H1 (cell line): ENCODE measurements around the gene ETS1. TPM values are rescaled to one million over a fixed set of nuclear protein-coding genes. Genes with fewer than 3 reads are reported as not detected.

Experiments used
- CTCF ChIA-PET: fragments of 300-600 bp; sonication (Branson Sonifier 250); formaldehyde crosslinking; loops from one replicate; lab custom pipeline; 2021; ENCODE audit not compliant: partially characterized antibody; lab: Charles Lee
- POLR2A ChIA-PET: fragments of 300-600 bp; sonication (Branson Sonifier 250); formaldehyde crosslinking; loops from one replicate; lab custom pipeline; 2021; ENCODE audit warnings: inconsistent platforms; ENCODE audit not compliant: partially characterized antibody; lab: Charles Lee
- DNase-seq, 2 experiments: peaks; one replicate each; pipeline versions ENCODE4 v3.0.0 to v3.0.0-alpha.2; 2010 to 2022; ENCODE audit warnings: low spot score in 2 of 2, low read depth in 1 of 2, mixed read lengths in 1 of 2
- FAIRE-seq: peaks from 2 replicates; lab custom pipeline; 2011; peaks lifted over from hg19 to GRCh38; lab: Jason Lieb, UNC
- H2AFZ ChIP-seq: 2 replicates; pipeline ENCODE4 v1.8.1; 2012; ENCODE audit warnings: low read length, inconsistent platforms
- H2AK5ac ChIP-seq: 2 replicates; pipeline ENCODE4 v1.6.1; 2013; ENCODE audit warnings: low read depth, low read length
- H2BK120ac ChIP-seq: replicated peaks from 2 replicates; pipeline ENCODE3; 2013; ENCODE audit warnings: low read depth, low read length, inconsistent platforms
- H2BK12ac ChIP-seq: 2 replicates; pipeline ENCODE4 v1.6.1; 2013; ENCODE audit warnings: low read depth, low read length
- H2BK15ac ChIP-seq: 2 replicates; pipeline ENCODE4 v1.6.1; 2013; ENCODE audit warnings: low read length
- H2BK20ac ChIP-seq: 2 replicates; pipeline ENCODE4 v1.6.1; 2013; ENCODE audit warnings: low read length
- H2BK5ac ChIP-seq: 2 replicates; pipeline ENCODE4 v1.6.1; 2013; ENCODE audit warnings: low read depth, low read length
- H3K14ac ChIP-seq: 2 replicates; pipeline ENCODE4 v1.6.1; 2013; ENCODE audit warnings: inconsistent platforms; ENCODE audit not compliant: insufficient read length
- H3K18ac ChIP-seq: 2 replicates; pipeline ENCODE4 v1.6.1; 2013; ENCODE audit warnings: low read length; ENCODE audit errors: extremely low read depth
- H3K23ac ChIP-seq: 2 replicates; pipeline ENCODE4 v1.6.1; 2013; ENCODE audit warnings: inconsistent platforms; ENCODE audit not compliant: insufficient read length
- H3K23me2 ChIP-seq: 2 replicates; pipeline ENCODE4 v1.6.1; 2013; ENCODE audit warnings: low read depth, low read length
- H3K27ac ChIP-seq: 2 replicates; pipeline ENCODE4 v1.6.1; 2011; ENCODE audit warnings: low read depth, low read length, inconsistent platforms
- H3K27me3 ChIP-seq, 4 experiments: replicated peaks in 1 of 4; 1 replicate in 1 of 4; 2 replicates in 3 of 4; pipeline versions ENCODE4 v1.6.1 to v1.8.1; 2011 to 2013; ENCODE audit warnings: low read length in 3 of 4, mild to moderate bottlenecking in 3 of 4, inconsistent platforms in 2 of 4, mixed read lengths in 2 of 4, moderate library complexity in 1 of 4; ENCODE audit not compliant: control insufficient read depth in 3 of 4, insufficient read depth in 3 of 4; ENCODE audit errors: extremely low read depth in 1 of 4
- H3K36me3 ChIP-seq, 4 experiments: 2 replicates each; pipeline versions ENCODE4 v1.6.1 to v1.8.1; 2011 to 2013; ENCODE audit warnings: mild to moderate bottlenecking in 4 of 4, low read length in 3 of 4, moderate library complexity in 2 of 4, control low read depth in 1 of 4, inconsistent platforms in 1 of 4; ENCODE audit not compliant: insufficient read depth in 4 of 4, control insufficient read depth in 2 of 4
- H3K4ac ChIP-seq: replicated peaks from 2 replicates; pipeline ENCODE3; 2013; ENCODE audit warnings: low read length, low read depth, mixed read lengths, inconsistent platforms; ENCODE audit not compliant: insufficient read length
- H3K4me1 ChIP-seq, 4 experiments: replicated peaks in 1 of 4; 1 replicate in 1 of 4; 2 replicates in 3 of 4; pipeline versions ENCODE4 v1.6.1 to v1.8.1; 2011 to 2013; ENCODE audit warnings: low read length in 3 of 4, inconsistent platforms in 2 of 4, mixed read lengths in 1 of 4; ENCODE audit not compliant: insufficient read depth in 4 of 4, control insufficient read depth in 3 of 4
- H3K4me2 ChIP-seq, 2 experiments: 2 replicates each; pipeline versions ENCODE4 v1.6.1 to v1.8.1; 2011 to 2013; ENCODE audit warnings: low read depth in 2 of 2, low read length in 2 of 2, control low read depth in 1 of 2, inconsistent platforms in 1 of 2, mild to moderate bottlenecking in 1 of 2; ENCODE audit not compliant: insufficient read depth in 1 of 2
- H3K4me3 ChIP-seq, 4 experiments: fragments of 200-600, 300-600 bp in 1 of 4; sonication (generic), shearing (Covaris generic), sonication (Bioruptor Twin) in 1 of 4; 2 replicates each; pipeline versions ENCODE4 v1.5.1 to v1.8.1; 2011 to 2016; ENCODE audit warnings: low read length in 4 of 4, low read depth in 3 of 4, control low read depth in 2 of 4, inconsistent platforms in 2 of 4, mild to moderate bottlenecking in 2 of 4, mixed read lengths in 1 of 4, moderate library complexity in 1 of 4; ENCODE audit not compliant: insufficient read depth in 2 of 4; ENCODE audit errors: extremely low read depth in 1 of 4
- H3K56ac ChIP-seq: replicated peaks from 2 replicates; pipeline ENCODE3; 2013; ENCODE audit warnings: low read depth, mild to moderate bottlenecking, mixed read lengths, low read length, inconsistent platforms; ENCODE audit not compliant: insufficient read length
- H3K79me1 ChIP-seq: 2 replicates; pipeline ENCODE4 v1.6.1; 2013; ENCODE audit warnings: low read depth, low read length, control low read depth
- H3K79me2 ChIP-seq, 2 experiments: 2 replicates each; pipeline versions ENCODE4 v1.6.1 to v1.8.1; 2012 to 2013; ENCODE audit warnings: low read length in 2 of 2, mild to moderate bottlenecking in 2 of 2, inconsistent platforms in 1 of 2; ENCODE audit not compliant: insufficient read depth in 2 of 2, control insufficient read depth in 1 of 2
- H3K9ac ChIP-seq, 4 experiments: replicated peaks in 1 of 4; 1 replicate in 1 of 4; 2 replicates in 3 of 4; pipeline versions ENCODE4 v1.6.1 to v1.8.1; 2011 to 2013; ENCODE audit warnings: low read depth in 3 of 4, low read length in 3 of 4, control low read depth in 2 of 4, mild to moderate bottlenecking in 2 of 4, moderate library complexity in 2 of 4, inconsistent platforms in 1 of 4; ENCODE audit errors: extremely low read depth in 1 of 4
- H3K9me3 ChIP-seq, 2 experiments: 2 replicates each; pipeline versions ENCODE4 v1.6.1 to v1.8.1; 2012 to 2013; ENCODE audit warnings: mild to moderate bottlenecking in 2 of 2, moderate library complexity in 2 of 2, control low read depth in 1 of 2, inconsistent platforms in 1 of 2, low read depth in 1 of 2, low read length in 1 of 2, mixed read lengths in 1 of 2; ENCODE audit not compliant: insufficient read depth in 2 of 2
- H4K20me1 ChIP-seq, 2 experiments: replicated peaks in 1 of 2; 2 replicates each; pipeline versions ENCODE3 to v1.8.1; 2011 to 2013; ENCODE audit warnings: inconsistent platforms in 2 of 2, low read length in 2 of 2, mild to moderate bottlenecking in 1 of 2; ENCODE audit not compliant: insufficient read depth in 2 of 2, control insufficient read depth in 1 of 2
- H4K5ac ChIP-seq: 2 replicates; pipeline ENCODE4 v1.6.1; 2013; ENCODE audit warnings: low read length, low read depth, mixed read lengths, inconsistent platforms; ENCODE audit not compliant: insufficient read length
- H4K8ac ChIP-seq: 2 replicates; pipeline ENCODE4 v1.8.0; 2013; ENCODE audit warnings: mild to moderate bottlenecking, moderate library complexity, low read length, inconsistent platforms; ENCODE audit not compliant: insufficient read depth; ENCODE audit errors: extremely low read depth
- H4K91ac ChIP-seq: replicated peaks from 2 replicates; pipeline ENCODE3; 2013; ENCODE audit warnings: low read length, mixed read lengths, inconsistent platforms; ENCODE audit not compliant: insufficient read length
- WGBS, 2 experiments: shearing (Covaris generic) in 1 of 2; methylation state at CpG; one replicate each; pipeline versions ENCODE4 v1.1.6 to v1.1.7; 2013 to 2015; ENCODE audit warnings: low lambda C conversion rate in 2 of 2, mixed read lengths in 2 of 2, inconsistent platforms in 1 of 2, low coverage in 1 of 2, missing lambda C conversion rate in 1 of 2; ENCODE audit not compliant: insufficient replicate concordance in 2 of 2, insufficient coverage in 1 of 2, insufficient read length in 1 of 2; ENCODE audit errors: extremely low coverage in 1 of 2, missing lambda C conversion rate in 1 of 2; 5-methylcytosine and 5-hydroxymethylcytosine counted together
- polyA plus RNA-seq, 7 experiments: library from polyadenylated mRNA; depleted of rRNA in 3 of 7; stranded (reverse) in 5 of 7; unstranded in 2 of 7; fragments of >200 nt in 5 of 7; fragments of 200-250 nt in 2 of 7; gene quantifications; 1 replicate in 5 of 7; 2 replicates in 1 of 7; 4 replicates in 1 of 7; pipeline versions ENCODE4 v1.2.1 to v1.2.3, GENCODE V29; 2011 to 2013; ENCODE audit warnings: missing spikeins in 2 of 7, mixed read lengths in 2 of 7
- total RNA-seq: library from RNA; stranded (reverse); fragmentation: NEBNext Ultra II Directional; extraction: Animal tissue kit (Norgen Biotek cat#: 25700); gene quantifications from 2 replicates; pipeline ENCODE4 v1.2.1, GENCODE V29; 2021

The ETS1 gene
- total and polyA plus RNA-seq, 2 of the 8 experiments (the other 6 are each of a cell fraction or from before 2014, with no cell fraction given) = 10.0 to 35.3 TPM

DNA sequence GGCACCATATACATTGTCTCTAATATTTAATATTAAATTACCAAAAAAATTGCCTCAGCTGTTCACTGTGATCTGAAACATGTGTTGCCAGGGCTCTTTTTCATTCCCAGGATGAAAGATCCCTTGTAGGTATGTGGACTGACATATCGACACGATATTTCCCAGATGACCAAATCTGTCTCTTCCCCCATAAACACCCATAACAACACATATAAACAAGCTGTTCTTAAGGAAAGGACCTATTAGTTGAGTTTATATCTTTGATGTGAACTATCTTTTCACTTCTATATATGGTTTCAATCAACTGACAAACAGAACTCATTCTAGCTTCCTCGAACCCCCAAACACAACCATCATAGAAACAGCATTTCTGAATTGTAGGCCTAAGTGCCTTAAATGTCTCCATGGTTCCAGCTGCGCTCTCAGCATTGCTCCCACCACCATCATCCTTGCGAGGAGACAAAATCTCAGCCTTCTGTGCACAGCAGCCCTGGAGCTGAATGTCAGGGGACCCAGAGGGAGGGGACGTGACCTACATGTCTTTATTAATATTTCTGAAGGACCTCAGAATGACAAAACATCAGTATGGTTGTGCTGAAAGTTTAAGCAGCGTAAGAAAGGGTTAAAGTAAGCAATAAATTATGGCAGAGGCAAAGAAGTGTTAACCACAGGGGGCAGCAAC lies 67.0 kb downstream of the ETS1 start:
- ChIA-PET POLR2A (no interaction called here), CTCF (interaction anchor here (0.9 to 1.9 kb wide), 6 partner anchors 15 to 363 kb away, joined by 3 to 5 read pairs (median 4); no protein-coding TSS in a partner anchor)
- peaks cover 0 to 2% (median 0%) of the 10 kb centered on the region in 4 experiments; a peak in 3 of 7 replicates for H3K4me1 ChIP-seq
- peaks cover 0 to 28% (median 13%) of the 10 kb centered on the region in 4 experiments; a peak in 6 of 7 replicates for H3K27me3 ChIP-seq
- no peaks in the 10 kb centered on the region for H3K79me1 ChIP-seq
- H2BK12ac ChIP-seq = no peak overlapping the region
- H3K9me3 ChIP-seq = no peaks in the 10 kb centered on the region
- H4K5ac ChIP-seq = no peak overlapping the region
- no peak overlapping the region for H4K8ac ChIP-seq
- no peak overlapping the region for H4K91ac ChIP-seq
- H3K36me3 ChIP-seq = no peaks in the 10 kb centered on the region
- FAIRE-seq (no peak), DNase-seq (no peak)
- H2BK120ac ChIP-seq = no peak overlapping the region
- H3K27ac ChIP-seq = no peak overlapping the region
- no peak overlapping the region for H3K14ac ChIP-seq
- H2AK5ac ChIP-seq = no peak overlapping the region
- no peak overlapping the region for H3K4ac ChIP-seq
- no peak overlapping the region for H2BK15ac ChIP-seq
- H3K79me2 ChIP-seq = peaks cover 0 to 7% of the 10 kb centered on the region in 2 experiments; a peak in 1 of 4 replicates
- no peak overlapping the region; a peak in 1 of 4 replicates for H3K4me2 ChIP-seq
- no peak overlapping the region for H3K23ac ChIP-seq
- H3K56ac ChIP-seq = no peak overlapping the region
- peaks cover 0 to 1% of the 10 kb centered on the region in 2 experiments for H4K20me1 ChIP-seq
- no peak overlapping the region for H3K4me3 ChIP-seq
- H2BK20ac ChIP-seq = no peak overlapping the region
- no peak overlapping the region for H2AFZ ChIP-seq
- peaks cover 5% of the 10 kb centered on the region; the same call in 1 of the 2 replicates for H3K23me2 ChIP-seq
- H2BK5ac ChIP-seq = no peak overlapping the region
- no peak overlapping the region for H3K18ac ChIP-seq
- WGBS, 2 experiments = 91% methylated on average over 7 of the region's 7 CpGs; no CpG with 5 or more reads in 1 of the 2 experiments
- H3K9ac ChIP-seq = no peak overlapping the region
